Urothelium cell line (cell line): Measurements from ENCODE around the gene ANK3.
A peak's percentile ranks its signal among the peaks of the same experiment; 100 is the strongest.
"Not testable (repeated sequence)": the region's sequence is repeated elsewhere in the genome, so short reads cannot be mapped to it uniquely, and the experiment has no call there.

Experiments used
- DNase-seq: peaks from one replicate; pipeline ENCODE4 v3.0.0; 2011; ENCODE audit warnings: low spot score, mixed read lengths
- FAIRE-seq: peaks from 2 replicates; lab custom pipeline; 2011; peaks lifted over from hg19 to GRCh38; lab: Jason Lieb, UNC

ANK3 gene

GRCh38 chr10:60312818-60313588, 76.7 kb downstream of the ANK3 start:
- FAIRE-seq (peak; percentile 40), DNase-seq (peak; percentile 20)

GRCh38 chr10:60311821-60312220, 77.9 kb downstream of the ANK3 start:
- FAIRE-seq (no peak), DNase-seq (no peak)

DNA sequence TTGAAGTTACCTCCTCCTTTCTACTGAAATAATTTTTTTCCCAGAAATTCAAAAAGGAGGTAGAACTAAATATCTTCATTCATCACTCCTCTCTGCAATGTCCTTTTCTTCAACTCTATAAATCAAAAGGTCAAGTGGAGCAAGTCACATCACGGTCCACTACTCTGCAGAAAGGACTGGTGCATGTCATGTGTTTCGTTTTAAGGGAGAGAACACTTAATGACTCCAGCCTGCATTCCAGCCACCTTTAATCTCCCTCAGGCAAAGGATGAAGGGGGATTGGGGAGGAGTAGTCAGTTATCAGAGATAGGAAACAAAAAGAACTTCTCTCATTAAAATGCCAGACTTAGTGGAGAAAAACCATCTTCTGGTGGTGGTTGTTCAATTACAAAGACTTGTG, 78.9 kb downstream of the ANK3 start:
- FAIRE-seq, result peak; percentile 13
- no peak for DNase-seq

- DNase-seq (no peak), FAIRE-seq (no peak)
These were observed 79.8 kb downstream of the ANK3 start for GRCh38 chr10:60309891-60310290.

DNA sequence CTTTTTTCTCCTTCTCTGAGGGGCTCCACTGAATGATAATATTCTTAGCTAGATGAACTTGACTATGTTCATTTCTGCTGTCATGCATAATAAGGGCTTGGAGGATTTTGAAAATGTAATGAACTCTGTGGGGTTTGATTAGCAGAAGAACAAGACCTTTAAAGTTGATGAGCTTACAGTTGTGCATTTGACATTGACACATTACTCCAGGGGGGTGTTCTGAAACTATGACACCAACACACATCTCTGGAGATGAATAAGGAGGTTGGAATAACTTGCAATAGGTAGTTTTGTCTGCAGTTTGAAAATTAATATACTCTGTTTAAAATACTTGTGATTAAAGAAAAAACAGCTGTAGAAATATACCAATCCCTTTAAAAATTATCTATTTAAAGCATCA, 80.3 kb downstream of the ANK3 start:
- DNase-seq (no peak), FAIRE-seq (no peak)

GRCh38 chr10:60305380-60305892, 84.2 kb downstream of the ANK3 start:
- DNase-seq (no peak), FAIRE-seq (no peak)

DNA sequence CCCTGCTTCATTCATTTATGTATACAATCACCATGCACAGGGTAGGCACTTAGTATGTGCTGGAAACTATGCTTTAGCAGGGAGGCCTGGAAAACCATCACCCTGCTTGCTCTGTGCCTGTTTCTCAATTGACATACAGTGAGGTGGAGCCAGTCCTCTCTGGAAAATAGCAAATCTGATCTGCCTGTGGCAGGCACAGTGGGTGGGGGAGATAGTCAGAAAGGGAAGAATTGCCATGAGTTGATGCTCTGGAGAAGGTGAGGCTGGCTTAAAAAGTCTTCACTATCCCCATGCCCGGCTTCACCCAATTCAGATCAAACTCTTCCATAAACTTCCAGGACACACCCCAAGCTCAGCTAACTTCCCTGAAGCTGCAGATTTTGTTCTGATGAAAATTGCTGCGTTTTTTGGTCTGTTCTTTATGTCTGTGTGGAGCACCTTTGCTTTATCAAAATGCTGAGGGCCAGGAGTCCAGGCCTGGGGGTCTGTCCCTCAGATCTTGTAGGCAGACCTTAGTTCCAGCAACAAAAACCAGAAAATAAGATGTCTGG, 84.8 kb downstream of the ANK3 start:
- no peak for DNase-seq
- peak; percentile 42 for FAIRE-seq

- DNase-seq, result no peak
- no peak for FAIRE-seq
These were observed 85.9 kb downstream of the ANK3 start for GRCh38 chr10:60303778-60304177.

- FAIRE-seq, result peak; percentile 40
- no peak for DNase-seq
These were observed 89.5 kb downstream of the ANK3 start for GRCh38 chr10:60299961-60300883.

- no peak for DNase-seq
- FAIRE-seq, result no peak
These were observed 90.3 kb downstream of the ANK3 start for GRCh38 chr10:60299390-60299778.

- FAIRE-seq (no peak), DNase-seq (no peak)
These were observed 91.0 kb downstream of the ANK3 start for GRCh38 chr10:60298408-60299389.

- no peak for DNase-seq
- FAIRE-seq, result no peak
These were observed 93.6 kb downstream of the ANK3 start for GRCh38 chr10:60296073-60296472.

DNA sequence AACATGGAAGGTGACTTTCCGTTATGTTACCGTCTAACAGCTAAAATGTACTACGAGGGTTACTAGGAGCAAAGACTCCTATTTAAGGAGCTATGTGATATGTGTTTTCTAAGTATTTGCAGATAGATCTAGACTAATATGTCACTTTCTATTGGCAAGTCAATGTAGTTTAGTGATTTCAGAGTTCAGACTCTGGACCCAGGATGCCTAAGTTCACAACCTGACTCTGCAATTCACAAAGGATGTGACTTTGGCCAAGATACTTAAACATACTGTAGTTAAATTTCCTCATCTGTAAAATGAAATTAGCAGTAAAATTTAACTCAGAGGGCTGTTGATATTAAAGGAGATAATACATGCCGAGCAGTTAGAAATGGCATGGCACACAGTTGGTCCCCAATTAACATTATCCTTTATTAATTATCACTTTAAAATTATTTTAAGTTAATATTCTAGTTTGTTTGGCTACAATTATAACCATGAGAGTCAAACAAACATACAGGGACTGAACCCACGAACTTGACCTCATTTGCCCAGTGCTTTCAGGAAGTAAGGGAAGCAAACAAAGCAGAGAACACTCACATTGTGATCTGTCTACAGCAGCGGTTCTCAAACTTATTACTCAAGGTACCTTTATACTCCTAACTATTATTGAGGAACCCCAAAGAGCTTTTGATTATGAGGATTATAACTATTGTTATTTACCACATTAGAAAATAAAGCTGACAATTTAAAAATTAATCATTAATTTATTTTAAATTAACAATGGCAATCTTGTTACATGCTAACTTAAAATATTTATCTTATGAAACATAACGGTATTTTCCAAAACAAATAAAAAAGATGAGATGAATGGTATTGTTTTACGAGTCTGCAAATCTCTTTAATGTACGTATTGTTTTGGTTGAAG, 94.4 kb downstream of the ANK3 start:
- FAIRE-seq (no peak), DNase-seq (no peak)

DNA sequence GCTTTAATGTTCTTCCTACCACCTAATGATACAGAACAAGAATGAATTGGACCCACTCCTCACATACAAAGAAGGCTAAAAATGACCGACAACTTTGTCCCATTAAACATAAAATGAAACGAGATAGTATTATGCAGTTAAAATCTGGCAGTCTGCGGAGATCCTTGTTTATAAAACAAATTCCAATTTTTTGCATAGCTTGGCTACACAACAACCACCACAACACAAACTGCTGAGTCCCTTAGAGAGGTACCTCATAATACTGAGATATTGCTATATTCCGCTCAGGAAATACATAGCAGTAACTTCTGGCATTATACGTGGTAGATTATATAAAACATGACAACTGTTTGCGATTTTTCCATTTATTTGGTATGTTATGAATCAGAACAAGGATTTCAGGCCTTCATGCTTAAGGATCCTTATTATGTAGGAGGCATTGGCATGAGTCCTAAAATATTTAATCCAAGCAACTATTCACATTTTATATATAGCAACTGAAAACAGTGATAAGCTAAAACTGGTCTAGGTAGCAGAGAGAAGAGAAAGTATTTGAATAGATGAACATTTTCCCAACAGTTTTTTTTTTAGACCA, 96.0 kb downstream of the ANK3 start:
- no peak for FAIRE-seq

GRCh38 chr10:60292998-60293397, 96.7 kb downstream of the ANK3 start:
- DNase-seq (no peak), FAIRE-seq (no peak)

More for the DNA sequence above, 96.0 kb downstream of the ANK3 start:
- DNase-seq, result no peak

DNA sequence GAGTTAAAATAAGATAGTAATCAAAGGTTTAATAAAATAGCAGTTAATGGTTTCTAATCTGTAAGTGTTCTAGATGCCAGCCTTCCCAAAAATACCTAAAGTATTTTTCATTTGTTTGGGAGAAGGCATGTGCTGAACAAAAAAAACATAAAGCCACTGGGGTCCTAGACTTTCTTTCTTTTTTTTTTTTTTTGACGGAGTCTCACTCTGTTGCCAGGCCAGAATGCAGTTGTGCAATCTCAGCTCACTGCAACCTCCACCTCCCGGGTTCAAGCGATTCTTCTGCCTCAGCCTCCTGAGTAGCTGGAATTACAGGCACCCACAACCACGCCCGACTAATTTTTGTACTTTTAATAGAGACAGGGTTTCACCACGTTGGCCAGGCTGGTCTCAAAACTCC, 97.1 kb downstream of the ANK3 start:
- FAIRE-seq, DNase-seq: not testable (repeated sequence)

GRCh38 chr10:60291344-60291930, 98.2 kb downstream of the ANK3 start:
- FAIRE-seq, result no peak
- DNase-seq, result no peak

DNA sequence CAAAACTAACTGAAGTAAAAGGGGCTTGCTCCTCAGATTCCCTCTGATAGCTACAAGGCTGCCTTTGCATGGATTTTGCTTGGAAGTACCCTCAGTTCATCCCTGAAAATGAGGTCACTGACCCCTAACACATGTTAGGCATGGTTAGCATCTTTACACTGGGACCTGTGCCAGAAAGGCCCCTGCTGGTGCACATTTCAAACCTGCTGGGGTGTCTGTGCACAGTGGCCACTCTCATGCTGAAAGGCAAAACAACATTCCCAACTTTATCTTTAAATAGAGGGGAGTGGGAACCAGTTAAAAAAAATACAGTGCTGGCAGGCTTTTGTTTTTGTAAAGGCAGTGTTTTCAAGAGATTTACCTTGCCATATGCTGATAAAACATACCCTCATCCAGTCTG, 99.1 kb downstream of the ANK3 start:
- no peak for DNase-seq
- FAIRE-seq, result no peak
